RCC 7860 (cell line): Measurements from ENCODE around the gene FAM131C.
"Not testable (repeated sequence)": the region's sequence is repeated elsewhere in the genome, so short reads cannot be mapped to it uniquely, and the experiment has no call there.

Experiments
- DNase-seq: peaks from one replicate; pipeline ENCODE4 v3.0.0-alpha.2; 2015; ENCODE audit warnings: low spot score
- FAIRE-seq: peaks from 2 replicates; lab custom pipeline; 2012; peaks lifted over from hg19 to GRCh38; lab: Jason Lieb, UNC

FAM131C gene

DNA sequence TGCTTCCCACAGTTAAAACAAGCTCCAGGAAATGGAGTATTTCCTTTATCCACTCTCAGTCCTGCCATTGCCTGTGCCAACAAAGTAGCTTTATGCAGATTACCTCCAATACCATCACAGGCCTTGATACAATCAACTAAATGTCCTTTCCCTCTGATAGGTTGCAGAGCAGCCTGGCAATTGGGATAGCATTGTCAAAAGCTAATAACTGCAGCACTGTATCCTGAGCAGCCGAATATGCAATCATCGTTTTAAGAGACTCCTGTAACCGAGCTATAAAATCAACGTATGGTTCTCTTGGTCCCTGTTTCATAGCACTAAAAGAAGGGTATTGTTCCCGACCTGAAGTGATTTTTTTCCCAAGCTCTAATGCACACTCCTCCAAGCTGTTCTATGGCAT is 33.6 kb upstream of the FAM131C start:
- not testable (repeated sequence) for FAIRE-seq, DNase-seq

- no peak for FAIRE-seq
Measured at GRCh38 chr1:16101623-16102022, 28.2 kb upstream of the FAM131C start.

GRCh38 chr1:16099412-16099811 is 26.0 kb upstream of the FAM131C start:
- no peak for FAIRE-seq
- no peak for DNase-seq

More at GRCh38 chr1:16101623-16102022, 28.2 kb upstream of the FAM131C start:
- DNase-seq = no peak

GRCh38 chr1:16095447-16095846 is 22.0 kb upstream of the FAM131C start:
- FAIRE-seq = no peak
- DNase-seq = no peak

DNA sequence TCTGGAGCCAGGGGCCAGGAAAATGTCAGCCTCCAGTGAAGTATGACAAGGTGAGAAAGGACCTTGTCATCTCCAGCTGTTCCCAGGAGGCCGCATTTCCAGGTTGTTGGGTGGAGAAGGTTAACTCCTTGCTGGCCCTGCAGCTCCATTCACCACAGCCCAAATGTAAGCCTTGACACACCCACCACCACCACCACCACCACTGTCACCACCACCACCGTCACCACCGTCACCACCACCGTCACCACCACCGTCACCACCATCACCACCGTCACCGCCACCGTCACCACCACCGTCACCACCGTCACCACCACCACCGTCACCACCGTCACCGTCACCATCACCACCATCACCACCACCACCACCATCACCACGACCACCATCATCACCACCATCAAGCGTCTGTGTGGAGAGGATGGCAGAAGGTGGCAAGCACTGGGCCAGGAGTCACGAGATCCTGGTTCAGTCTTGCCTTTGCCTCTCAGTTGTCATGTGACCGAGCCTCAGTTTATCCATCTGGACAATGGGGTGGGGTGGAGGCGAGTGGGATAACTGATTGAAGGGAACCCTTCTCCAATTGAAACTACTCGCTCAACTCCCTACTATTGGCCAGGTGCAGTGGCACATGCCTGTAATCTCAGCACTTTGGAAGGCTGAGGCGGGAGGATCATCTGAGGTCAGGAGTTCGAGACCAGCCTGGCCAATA is 21.2 kb upstream of the FAM131C start:
- FAIRE-seq = no peak

DNA sequence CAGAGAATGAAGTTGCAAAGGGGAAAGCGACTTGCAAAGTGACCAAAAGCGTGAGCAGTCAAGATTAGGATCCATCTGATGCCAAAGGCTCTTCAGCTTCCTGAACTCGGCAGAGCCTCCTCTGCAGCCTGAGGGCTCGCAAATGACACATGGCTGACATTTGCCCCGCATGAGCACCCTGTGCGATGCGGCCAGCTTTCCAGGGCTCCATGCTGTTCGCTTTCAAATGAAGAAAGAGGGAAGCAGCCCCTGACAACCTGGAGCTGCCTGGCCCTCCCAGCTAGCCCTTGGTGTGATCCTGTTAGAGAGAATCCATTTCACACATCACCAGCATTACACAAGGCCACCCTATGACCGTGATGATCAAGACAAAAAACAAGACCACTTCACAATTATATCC is 20.2 kb upstream of the FAM131C start:
- FAIRE-seq (no peak), DNase-seq (no peak)

More for the DNA sequence above, 21.2 kb upstream of the FAM131C start:
- DNase-seq = no peak

GRCh38 chr1:16092923-16093511 is 19.6 kb upstream of the FAM131C start:
- no peak for FAIRE-seq
- no peak for DNase-seq

- FAIRE-seq (no peak), DNase-seq (no peak)
Measured at GRCh38 chr1:16092097-16092922, 18.9 kb upstream of the FAM131C start.

- FAIRE-seq (no peak), DNase-seq (no peak)
Measured at GRCh38 chr1:16091296-16091695, 17.8 kb upstream of the FAM131C start.

- FAIRE-seq (no peak), DNase-seq (no peak)
Measured at GRCh38 chr1:16090076-16090826, 16.8 kb upstream of the FAM131C start.

- peak; percentile 92 for DNase-seq
- peak; percentile 92 for FAIRE-seq
Measured at GRCh38 chr1:16088996-16089395, 15.5 kb upstream of the FAM131C start.

GRCh38 chr1:16088351-16088911 is 15.0 kb upstream of the FAM131C start:
- DNase-seq (no peak), FAIRE-seq (no peak)

GRCh38 chr1:16087733-16088132 is 14.3 kb upstream of the FAM131C start:
- FAIRE-seq (no peak), DNase-seq (no peak)

DNA sequence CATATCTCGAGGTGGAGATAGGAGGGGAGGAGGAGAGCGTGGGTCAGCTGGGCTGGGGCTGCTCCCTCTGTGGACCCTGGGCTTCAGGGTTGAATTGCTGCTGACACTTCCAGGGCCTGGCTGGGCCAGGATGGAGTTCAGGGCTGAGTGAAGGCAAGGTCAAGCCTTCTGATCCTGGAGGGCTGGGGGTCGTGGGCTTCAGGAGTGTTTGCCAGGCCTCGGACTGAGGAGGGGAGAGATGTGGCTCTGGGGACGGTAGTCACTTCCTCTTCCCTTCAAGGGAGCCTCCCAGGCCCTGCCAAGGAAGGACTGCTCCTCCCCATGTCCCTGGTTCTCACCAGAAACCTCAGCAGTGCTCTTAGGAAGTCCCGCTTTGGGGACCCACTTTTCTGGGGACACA is 12.1 kb upstream of the FAM131C start:
- FAIRE-seq (no peak), DNase-seq (no peak)

- no peak for DNase-seq
Measured at GRCh38 chr1:16083486-16083885, 10.0 kb upstream of the FAM131C start.

DNA sequence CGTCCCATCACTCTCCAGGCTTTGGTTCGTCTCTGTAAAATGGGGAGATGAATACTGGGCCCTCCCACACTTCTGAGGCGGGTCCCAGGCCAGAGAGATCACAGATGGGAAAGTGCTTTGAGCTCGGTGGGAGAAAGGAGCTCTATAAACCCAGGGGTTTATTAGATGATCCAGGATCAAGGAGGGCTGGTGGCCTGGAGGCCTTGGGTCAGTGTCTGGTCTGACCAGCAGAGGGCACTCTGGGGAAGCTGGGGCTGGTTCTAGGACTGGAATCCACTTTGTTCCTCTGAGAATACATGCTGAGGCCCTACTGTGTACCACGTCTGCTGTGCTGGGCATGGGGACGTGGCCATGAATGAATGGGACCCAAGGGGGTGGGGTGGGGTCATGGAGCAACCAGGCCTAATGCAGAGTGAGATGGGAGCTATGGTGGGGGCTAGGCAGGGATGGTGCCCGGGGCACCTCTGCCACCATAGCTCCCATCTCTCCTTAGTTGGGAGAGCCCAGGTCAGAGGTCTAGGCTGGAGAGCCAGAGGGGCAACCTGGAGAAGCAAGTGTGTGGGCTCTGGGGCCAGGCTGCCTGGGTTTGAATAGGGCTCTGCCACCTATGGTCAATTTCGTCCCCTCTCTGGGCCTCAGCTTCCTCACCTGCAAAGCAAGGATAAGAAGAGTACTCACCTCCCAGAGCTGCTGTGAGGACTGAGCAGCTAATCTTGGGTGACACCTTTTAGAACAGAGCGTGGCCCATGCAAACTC is 9.0 kb upstream of the FAM131C start:
- FAIRE-seq (no peak), DNase-seq (peak; percentile 56)

More at GRCh38 chr1:16083486-16083885, 10.0 kb upstream of the FAM131C start:
- FAIRE-seq = no peak

DNA sequence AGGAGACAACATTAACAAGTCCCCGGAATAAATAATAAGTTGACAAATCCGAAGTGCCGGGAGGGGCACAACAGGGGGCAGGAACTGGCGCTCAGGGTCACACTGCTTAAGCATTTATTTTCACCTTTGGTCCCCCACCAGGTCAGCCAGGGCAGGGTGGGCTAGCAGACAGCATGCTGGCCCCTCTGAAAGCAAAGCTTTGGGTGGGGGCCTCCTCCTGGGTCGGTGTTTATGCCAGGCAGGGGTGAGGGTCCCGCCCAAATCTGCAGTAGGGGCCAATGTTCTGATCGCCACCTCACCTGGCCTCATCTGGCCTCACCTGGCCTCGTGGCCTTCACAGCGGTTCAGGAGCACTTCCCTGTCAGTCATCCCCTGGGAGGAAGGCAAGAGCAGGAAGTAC is 8.2 kb upstream of the FAM131C start:
- FAIRE-seq (no peak), DNase-seq (no peak)

GRCh38 chr1:16080422-16081150 is 7.1 kb upstream of the FAM131C start:
- FAIRE-seq (no peak), DNase-seq (no peak)

DNA sequence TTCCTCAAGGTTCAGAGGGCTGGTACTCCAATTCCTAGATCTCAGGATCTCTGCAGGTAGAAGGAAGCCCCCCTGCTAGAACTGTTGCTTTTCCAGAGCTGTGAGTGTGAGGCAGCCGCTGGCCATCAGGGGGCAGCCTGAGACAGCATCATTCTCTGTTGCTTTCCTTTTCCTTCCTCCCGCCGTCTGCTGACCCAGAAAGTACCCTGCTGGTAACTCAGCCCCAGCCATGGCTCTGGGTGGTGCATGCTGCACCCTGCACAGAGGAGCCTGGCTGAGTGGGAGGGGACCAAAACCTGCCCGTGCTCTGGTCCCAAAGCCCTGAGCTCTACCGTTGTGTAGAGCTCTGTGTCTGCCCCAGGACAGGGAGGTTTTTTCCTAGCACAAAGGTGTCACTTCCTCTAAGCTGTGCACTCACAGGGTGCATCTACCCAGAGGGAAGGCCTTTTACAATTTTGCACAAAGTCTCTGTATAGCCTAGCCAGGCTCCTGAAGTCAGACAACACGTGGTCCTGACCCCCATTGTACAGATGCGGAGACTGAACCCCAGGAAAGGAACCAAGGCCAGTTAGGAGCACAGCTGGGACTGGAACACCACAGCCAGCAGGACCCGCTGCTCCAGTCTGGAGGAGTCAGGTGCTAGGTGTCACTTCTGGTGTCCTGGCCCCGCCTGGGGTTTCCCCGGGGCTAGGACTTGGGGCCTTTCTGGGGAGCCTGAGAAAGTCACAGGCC is 5.6 kb upstream of the FAM131C start:
- peak; percentile 30 for FAIRE-seq

More for the DNA sequence above, 5.6 kb upstream of the FAM131C start:
- peak; percentile 78 for DNase-seq
